PC-9 (cell line): Measurements from ENCODE around the gene CALCA.

Experiments used
- CTCF ChIP-seq: fragments of 200-600 bp; sonication (generic); conservative IDR thresholded peaks from 2 replicates; pipeline ENCODE4 v1.6.1; 2017; ENCODE audit warnings: mixed run types, antibody characterized with exemption, mild to moderate bottlenecking, moderate library complexity
- EZH2 ChIP-seq: fragments of 200-600 bp; sonication (generic); IDR thresholded peaks from 2 replicates; pipeline ENCODE4 v1.8.0; 2017; ENCODE audit warnings: antibody characterized with exemption, low read depth

- TF ChIP-seq CTCF (no peak), EZH2 (no peak)
Observed at GRCh38 chr11:14942745-14943144, 29.4 kb downstream of the CALCA start.
